ENCODE results near the gene C1GALT1.

- TF ChIP-seq CTCF (IDR thresholded peaks at IDR 0.05; ENCODE audit: extremely low read depth in 1 of 2, insufficient read depth in 1 of 2, low read depth in 1 of 2, low read length in 2 of 2) (no peak), FOS (IDR thresholded peaks at IDR 0.05; ENCODE audit: borderline replicate concordance, insufficient read depth, low read length) (no peak), POLR2AphosphoS5 (IDR thresholded peaks at IDR 0.05; ENCODE audit: insufficient read depth, low read depth, low read length) (no peak), POLR2A (IDR thresholded peaks at IDR 0.05; ENCODE audit: low read depth, low read length) (no peak), EZH2 (IDR thresholded peaks at IDR 0.05; ENCODE audit: borderline replicate concordance, low read depth, low read length, severe bottlenecking) (no peak)
These were observed 46.6 kb downstream of the C1GALT1 start for GRCh38 chr7:7228967-7229366.

Data from endothelial cell of umbilical vein (primary cell).